ENCODE data around the gene LRRC58.
"Not testable (repeated sequence)": the region's sequence is repeated elsewhere in the genome, so short reads cannot be mapped to it uniquely, and the experiment has no call there.

LRRC58 gene

GRCh38 chr3:120339362-120339761 is 9.8 kb downstream of the LRRC58 start:
- no peak for DNase-seq (ENCODE audit: low read depth in 2 of 2)

DNA sequence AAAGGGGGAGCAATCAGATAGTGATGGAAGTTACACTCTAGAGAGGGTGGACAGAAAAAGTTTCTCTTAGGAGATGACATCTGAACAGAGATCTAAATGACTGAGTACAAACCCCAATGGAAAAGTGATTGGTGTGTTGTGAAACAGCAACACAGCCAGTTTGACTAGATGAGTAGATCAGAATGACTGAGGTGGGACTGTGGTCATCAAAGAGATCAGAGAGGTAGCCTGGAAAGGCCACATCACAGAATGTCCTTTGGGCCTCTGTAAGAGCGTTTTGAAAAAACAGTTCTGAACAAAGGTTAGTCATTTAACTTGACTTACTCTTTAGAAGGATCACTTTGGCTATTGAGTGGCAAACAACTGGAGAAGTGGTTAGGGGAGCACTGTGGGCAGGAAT is 10.6 kb downstream of the LRRC58 start:
- no peak for DNase-seq (ENCODE audit: low read depth in 2 of 2)

DNA sequence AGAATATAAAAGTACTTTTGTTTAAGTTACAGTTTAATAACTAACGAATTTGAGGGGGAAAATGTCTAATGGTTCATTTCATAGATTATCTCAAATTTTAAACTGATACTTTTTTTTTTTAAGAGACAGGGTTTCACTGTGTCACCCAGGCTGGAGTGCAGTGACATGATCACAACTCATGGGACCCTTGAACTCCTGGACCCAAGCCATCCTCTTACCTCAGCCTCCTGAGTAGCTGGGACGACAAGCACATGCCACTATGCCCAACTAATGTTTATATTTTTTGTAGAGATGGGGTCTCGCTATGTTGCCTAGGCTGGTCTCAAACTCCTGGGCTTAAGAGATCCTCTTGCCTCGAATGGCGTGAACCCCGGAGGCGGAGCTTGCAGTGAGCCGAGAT is 16.5 kb downstream of the LRRC58 start:
- no peak for DNase-seq (ENCODE audit: low read depth in 2 of 2)

- DNase-seq (ENCODE audit: low read depth in 2 of 2), result no peak
Observed at GRCh38 chr3:120331076-120331475, 18.1 kb downstream of the LRRC58 start.

GRCh38 chr3:120326784-120327183 is 22.4 kb downstream of the LRRC58 start:
- DNase-seq (ENCODE audit: low read depth in 2 of 2), result no peak

DNA sequence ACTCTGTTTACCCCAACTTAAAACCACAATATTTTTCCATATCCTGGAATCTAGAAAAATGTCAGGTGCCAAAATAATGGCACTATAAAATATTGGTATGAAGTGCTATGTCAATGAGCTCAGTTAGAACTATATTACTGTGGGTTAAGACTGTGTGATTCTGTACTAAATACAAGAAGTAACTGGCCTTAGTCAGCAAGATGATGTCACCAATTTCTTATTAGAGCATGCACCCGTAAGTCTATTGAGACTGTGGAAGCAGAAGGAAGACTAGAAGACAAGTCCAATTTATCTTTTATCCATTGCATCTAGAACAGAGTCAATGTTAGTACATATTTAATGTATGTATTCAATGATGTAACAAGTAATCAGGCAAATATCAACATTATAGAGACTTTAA is 25.0 kb downstream of the LRRC58 start:
- no peak for DNase-seq (ENCODE audit: low read depth in 2 of 2)

GRCh38 chr3:120323761-120324160 is 25.4 kb downstream of the LRRC58 start:
- DNase-seq (ENCODE audit: low read depth in 2 of 2), result not testable (repeated sequence)

DNA sequence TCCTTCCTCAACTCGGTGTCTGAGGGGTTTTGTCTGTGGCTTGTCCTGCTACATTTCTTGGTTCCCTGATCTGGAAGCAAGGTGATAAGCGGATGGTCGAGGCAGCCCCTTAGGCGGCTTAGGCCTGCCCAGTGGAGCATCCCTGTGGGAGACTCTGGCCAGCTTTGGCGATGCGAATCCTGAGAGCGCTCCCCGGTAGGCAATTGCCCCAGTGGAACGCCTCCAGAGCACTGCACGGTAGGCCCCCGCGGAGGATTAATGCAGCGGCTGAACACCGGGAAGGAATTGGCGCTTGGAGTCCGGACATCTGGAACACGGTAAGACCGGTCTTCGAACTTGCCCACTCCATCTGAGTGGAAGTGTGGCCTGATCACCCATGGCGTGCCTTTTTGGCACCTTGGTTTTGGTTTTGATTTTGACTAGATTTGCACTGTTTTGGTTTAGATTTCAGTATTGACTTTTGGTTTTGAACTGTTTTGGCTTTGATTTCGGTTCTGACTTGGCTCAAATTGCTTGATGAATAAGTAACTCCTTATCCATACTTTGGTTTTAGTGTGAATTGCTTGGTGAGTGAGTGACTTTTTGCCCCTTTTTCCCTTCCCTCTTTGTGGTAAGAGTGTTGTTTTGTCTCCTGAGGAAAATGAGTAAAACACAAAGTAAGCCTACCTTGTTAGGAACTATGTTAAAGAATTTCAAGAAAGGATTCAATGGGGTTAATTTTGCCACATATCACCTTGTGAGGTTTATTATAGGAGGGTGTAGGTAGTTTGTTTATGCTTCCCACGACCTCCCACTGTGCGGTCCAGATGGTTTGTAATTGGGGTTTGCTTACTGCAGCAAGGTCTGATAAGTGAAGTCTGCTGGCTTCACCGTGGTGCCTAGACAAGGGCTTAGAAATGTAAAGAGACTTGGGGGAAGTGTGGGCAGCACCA is 37.0 kb downstream of the LRRC58 start:
- no peak for DNase-seq (ENCODE audit: low read depth in 2 of 2)

GRCh38 chr3:120306519-120307455 is 42.4 kb downstream of the LRRC58 start:
- no peak for DNase-seq (ENCODE audit: low read depth in 2 of 2)

DNA sequence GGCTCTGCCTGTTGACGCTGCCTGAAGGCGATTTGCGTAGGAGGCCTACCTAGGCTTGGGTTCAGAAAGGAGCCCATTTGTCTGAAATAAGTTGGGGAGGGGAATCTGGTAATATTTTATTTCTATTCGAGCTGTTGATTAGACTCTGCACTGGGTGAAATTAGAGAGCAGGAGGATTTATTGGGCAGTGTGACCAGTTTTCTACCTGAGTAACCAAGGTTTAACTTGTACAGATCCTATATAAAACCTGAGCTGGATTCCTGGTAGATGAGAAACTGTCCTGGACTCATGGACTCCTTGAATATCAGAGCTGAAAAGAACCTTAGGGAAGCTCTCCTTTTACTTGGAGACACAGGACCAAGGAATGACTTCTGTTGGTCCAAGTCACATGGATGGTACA is 44.5 kb downstream of the LRRC58 start:
- DNase-seq (ENCODE audit: low read depth in 2 of 2), result no peak

- no peak for DNase-seq (ENCODE audit: low read depth in 2 of 2)
Observed at GRCh38 chr3:120302361-120302760, 46.8 kb downstream of the LRRC58 start.

GRCh38 chr3:120300971-120301370 is 48.2 kb downstream of the LRRC58 start:
- DNase-seq (ENCODE audit: low read depth in 2 of 2), result no peak

GRCh38 chr3:120299403-120299802 is 49.8 kb downstream of the LRRC58 start:
- no peak for DNase-seq (ENCODE audit: low read depth in 2 of 2)

GRCh38 chr3:120298996-120299395 is 50.2 kb downstream of the LRRC58 start:
- DNase-seq (ENCODE audit: low read depth in 2 of 2), result no peak

DNA sequence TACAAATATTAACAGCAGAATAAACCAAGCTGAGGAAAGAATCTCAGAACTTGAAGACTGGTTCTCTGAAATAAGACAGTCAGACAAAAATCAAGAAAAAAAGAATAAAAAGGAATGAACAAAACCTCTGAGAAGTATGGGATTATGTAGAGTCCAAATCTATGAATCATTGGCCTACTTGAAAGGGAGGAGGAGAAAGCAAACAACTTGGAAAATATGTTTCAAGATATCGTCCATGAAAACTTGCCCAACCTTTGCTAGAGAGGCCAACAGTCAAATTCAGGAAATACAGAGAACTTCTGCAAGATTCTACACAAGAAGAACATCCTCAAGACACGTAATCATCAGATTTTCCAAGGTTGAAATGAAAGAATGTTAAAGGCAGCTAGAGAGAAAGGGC is 57.6 kb downstream of the LRRC58 start:
- DNase-seq (ENCODE audit: low read depth in 2 of 2), result not testable (repeated sequence)

DNA sequence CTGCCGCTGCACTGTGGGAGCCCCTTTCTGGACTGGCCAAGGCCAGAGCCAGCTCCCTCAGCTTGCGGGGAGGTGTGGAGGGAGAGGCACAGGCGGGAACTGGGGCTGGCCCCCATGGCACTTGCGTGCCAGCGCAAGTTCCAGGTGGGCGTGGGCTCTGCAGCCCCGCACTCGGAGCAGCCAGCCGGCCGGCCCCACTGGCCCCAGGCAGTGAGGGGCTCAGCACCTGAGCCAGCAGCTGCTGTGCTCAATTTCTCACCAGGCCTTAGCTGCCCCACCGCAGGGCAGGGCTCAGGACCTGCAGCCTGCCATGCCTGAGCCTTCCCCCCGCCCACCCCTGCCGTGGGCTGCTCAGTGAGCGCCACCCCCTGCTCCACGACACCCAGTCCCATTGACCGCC is 59.5 kb downstream of the LRRC58 start:
- no peak for DNase-seq (ENCODE audit: low read depth in 2 of 2)

- DNase-seq (ENCODE audit: low read depth in 2 of 2), result no peak
Observed at GRCh38 chr3:120286465-120286864, 62.7 kb downstream of the LRRC58 start.

GRCh38 chr3:120285508-120285841 is 63.7 kb downstream of the LRRC58 start:
- no peak for DNase-seq (ENCODE audit: low read depth in 2 of 2)

DNA sequence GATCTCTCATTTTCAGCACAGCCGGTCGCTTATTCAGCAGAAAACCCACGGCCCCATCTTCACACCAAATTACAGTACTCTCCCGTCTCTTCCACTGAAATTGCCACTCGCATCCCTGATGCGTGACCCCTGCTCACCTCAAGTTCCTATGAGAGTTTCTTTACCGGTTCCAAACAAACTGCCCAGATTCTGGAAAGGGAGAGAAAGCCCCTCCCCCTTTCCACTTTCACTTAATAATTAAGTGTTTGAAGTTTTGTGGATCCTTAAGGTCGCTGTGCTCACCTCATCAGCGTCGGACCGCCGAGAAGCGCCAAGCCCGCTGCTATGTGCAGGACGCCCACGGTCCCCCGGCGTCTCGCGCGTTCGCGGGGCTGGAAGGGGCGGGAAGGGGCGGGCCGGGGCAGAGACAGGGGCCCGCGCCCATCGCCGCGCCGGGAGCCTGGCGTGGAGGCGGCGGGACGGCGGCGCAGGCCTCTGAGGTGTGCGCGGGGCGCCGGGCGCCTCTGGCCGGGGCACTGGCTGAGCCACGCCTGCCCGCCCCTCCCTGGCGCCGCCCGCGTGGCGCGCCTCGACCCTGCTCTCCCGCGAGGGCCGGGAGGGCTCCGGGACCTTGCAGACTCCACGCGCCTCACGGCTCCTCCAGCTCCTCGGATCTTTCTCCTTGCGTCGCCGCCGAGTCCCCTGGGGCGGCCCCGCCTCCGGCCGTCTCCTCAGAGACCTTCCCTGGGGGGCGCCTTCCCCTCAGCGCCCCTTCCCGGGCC is 64.2 kb downstream of the LRRC58 start, which contains the start of gene GPR156:
TSS of gene GPR156 (minus strand) at position 476 of the 761 bp plus-strand sequence. CDS start 41,124 bp downstream, outside the sequence.
- DNase-seq (ENCODE audit: low read depth in 2 of 2), result no peak

GRCh38 chr3:120281261-120281660 is 67.9 kb downstream of the LRRC58 start:
- no peak for DNase-seq (ENCODE audit: low read depth in 2 of 2)

DNA sequence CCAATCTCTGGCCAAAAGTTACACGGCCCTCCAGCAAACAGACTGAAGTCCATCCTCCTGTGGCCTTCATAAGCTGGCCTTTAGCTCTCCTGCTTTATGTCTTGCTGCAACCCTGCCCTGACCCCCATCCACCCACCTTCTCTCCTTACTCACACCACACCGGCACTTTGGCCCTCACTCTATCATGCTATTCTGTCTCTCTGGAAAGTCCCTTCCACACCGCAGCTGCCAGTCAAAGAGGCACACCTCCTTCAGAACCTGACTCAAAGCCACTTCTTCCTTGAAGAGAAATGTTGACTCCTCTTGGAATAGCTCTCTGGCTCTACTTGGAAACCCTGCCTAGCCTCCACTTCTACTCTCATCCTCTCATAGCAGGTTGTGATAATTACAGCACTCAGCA is 68.6 kb downstream of the LRRC58 start:
- DNase-seq (ENCODE audit: low read depth in 2 of 2), result no peak

DNA sequence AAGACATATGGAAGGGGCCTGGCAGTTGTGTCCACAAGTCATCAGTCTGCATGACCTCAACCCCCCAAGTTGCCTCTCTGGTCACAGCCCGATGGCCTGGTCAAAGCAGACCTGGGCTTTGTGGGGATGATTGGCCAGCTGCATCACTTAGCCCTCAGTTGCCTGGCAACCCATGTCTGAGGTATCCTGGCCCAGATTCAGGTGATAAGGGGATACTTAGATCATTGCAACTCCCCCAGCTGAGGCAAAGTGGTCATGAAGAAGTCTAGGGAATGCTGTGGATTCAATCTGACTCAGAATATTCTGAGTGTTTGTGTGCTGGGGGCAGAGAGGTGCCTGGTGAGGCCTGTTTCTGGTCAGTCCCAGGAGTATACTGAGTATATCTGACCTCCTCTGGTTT is 69.1 kb downstream of the LRRC58 start:
- DNase-seq (ENCODE audit: low read depth in 2 of 2), result no peak

Data from stimulated activated CD4-positive, alpha-beta T cell treated with anti-CD3 and anti-CD28 coated beads, Interleukin-12 subunit alpha, Interleukin-12 subunit beta, amount 100 ng/mL, for 24 hours (primary cell).